Calu3 (cell line): Measurements from ENCODE around the gene VIPR2. TPM values are rescaled to one million over a fixed set of nuclear protein-coding genes. Genes with fewer than 3 reads are reported as not detected.
A peak's percentile ranks its signal among the peaks of the same experiment; 100 is the strongest.

ENCODE experiments used
- BruUV-seq: library from RNA; stranded (reverse); fragments of 400-500 nt; replicated peaks from 2 replicates; lab custom pipeline; 2021; lab: Mats Ljungman, UMichigan
- CTCF ChIA-PET: fragments of 300-600 bp; sonication (Branson Sonifier 250); formaldehyde crosslinking; loops from one replicate; lab custom pipeline; 2022; ENCODE audit warnings: antibody characterized with exemption; lab: Charles Lee
- DNase-seq: peaks from one replicate; pipeline ENCODE4 v3.0.0; 2022
- H3K27ac Mint-ChIP-seq: one replicate; pipeline ENCODE4 v1.8.0; 2022; ENCODE audit warnings: mixed read lengths; ENCODE audit not compliant: unreplicated experiment
- H3K27me3 Mint-ChIP-seq: one replicate; pipeline ENCODE4 v1.8.0; 2022; ENCODE audit warnings: mixed read lengths; ENCODE audit not compliant: unreplicated experiment
- H3K36me3 Mint-ChIP-seq: one replicate; pipeline ENCODE4 v1.8.0; 2022; ENCODE audit warnings: mild to moderate bottlenecking, moderate library complexity, mixed read lengths; ENCODE audit not compliant: insufficient read depth, unreplicated experiment
- H3K4me1 Mint-ChIP-seq: one replicate; pipeline ENCODE4 v1.8.0; 2022; ENCODE audit warnings: mild to moderate bottlenecking, low read depth, mixed read lengths; ENCODE audit not compliant: unreplicated experiment
- H3K4me3 Mint-ChIP-seq: one replicate; pipeline ENCODE4 v1.8.0; 2022; ENCODE audit warnings: mild to moderate bottlenecking, low read depth, moderate library complexity, mixed read lengths; ENCODE audit not compliant: unreplicated experiment
- H3K9me3 Mint-ChIP-seq: one replicate; pipeline ENCODE4 v1.8.0; 2022; ENCODE audit warnings: low read depth, mixed read lengths; ENCODE audit not compliant: unreplicated experiment
- intact Hi-C: fragments of 100-400 bp; cut with micrococcal nuclease; formaldehyde crosslinking; loops from one replicate; pipeline ENCODE4 v1.10.0; 2022; ENCODE audit not compliant: unreplicated experiment
- total RNA-seq: library from RNA; stranded (reverse); gene quantifications from 2 replicates; pipeline ENCODE4 v1.2.3, GENCODE V29; 2022
- TF ChIP-seq, protein P1 (sequence below): fragments of 200-600 bp; IDR thresholded peaks from one replicate; pipeline ENCODE4 v1.8.0; 2022; ENCODE audit warnings: antibody characterized with exemption; ENCODE audit not compliant: unreplicated experiment

Gene VIPR2
- total RNA-seq, 1 experiment from 2014 or later: not detected

DNA sequence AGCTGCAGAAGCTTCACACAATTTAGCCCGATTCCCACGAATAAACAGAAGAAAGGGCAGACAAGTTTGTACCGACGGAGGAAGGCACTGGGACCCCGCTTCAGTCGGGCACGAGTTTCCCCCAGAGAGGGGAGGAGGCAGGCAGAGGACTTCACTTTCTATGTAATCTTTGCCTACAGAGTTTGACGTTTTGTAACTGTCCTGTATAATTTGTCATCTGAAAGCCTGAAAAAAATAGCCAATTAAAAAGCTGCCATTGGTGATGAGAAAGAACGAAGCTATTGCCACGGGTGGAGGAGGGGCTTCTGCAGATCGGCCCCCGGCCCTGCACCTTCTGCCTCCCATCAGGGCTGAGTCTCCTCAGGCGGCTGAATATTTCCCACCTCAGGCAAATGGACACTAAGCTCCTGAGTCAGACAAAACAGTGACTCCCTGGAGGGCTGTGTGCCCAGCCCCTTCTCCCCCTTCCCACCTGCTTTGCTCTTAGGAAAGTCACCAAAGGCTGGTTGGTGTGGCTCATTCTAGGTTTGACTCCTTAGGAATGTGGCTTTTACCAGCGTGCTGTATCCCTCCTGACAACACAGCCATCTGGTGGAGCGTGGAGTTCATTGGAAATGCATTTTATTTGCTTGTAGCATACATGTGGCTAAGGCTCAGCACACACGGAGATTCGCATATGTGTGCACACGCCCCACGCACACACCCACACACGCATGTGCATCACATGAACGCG, 117.4 kb downstream of the VIPR2 start:
- peaks cover 9% of the 10 kb centered on the region for H3K36me3 Mint-ChIP-seq
- CTCF ChIA-PET: no interaction called here
- TF ChIP-seq, protein P1, sequence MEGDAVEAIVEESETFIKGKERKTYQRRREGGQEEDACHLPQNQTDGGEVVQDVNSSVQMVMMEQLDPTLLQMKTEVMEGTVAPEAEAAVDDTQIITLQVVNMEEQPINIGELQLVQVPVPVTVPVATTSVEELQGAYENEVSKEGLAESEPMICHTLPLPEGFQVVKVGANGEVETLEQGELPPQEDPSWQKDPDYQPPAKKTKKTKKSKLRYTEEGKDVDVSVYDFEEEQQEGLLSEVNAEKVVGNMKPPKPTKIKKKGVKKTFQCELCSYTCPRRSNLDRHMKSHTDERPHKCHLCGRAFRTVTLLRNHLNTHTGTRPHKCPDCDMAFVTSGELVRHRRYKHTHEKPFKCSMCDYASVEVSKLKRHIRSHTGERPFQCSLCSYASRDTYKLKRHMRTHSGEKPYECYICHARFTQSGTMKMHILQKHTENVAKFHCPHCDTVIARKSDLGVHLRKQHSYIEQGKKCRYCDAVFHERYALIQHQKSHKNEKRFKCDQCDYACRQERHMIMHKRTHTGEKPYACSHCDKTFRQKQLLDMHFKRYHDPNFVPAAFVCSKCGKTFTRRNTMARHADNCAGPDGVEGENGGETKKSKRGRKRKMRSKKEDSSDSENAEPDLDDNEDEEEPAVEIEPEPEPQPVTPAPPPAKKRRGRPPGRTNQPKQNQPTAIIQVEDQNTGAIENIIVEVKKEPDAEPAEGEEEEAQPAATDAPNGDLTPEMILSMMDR: no peak
- no peaks in the 10 kb centered on the region for H3K9me3 Mint-ChIP-seq
- no TSS peak for BruUV-seq
- H3K27me3 Mint-ChIP-seq: peaks cover 8% of the 10 kb centered on the region
- DNase-seq: no peak
- H3K27ac Mint-ChIP-seq: no peak overlapping the region
- H3K4me3 Mint-ChIP-seq: peak overlapping the region; percentile 24
- intact Hi-C loops: no loop called here
- H3K4me1 Mint-ChIP-seq: no peaks in the 10 kb centered on the region

DNA sequence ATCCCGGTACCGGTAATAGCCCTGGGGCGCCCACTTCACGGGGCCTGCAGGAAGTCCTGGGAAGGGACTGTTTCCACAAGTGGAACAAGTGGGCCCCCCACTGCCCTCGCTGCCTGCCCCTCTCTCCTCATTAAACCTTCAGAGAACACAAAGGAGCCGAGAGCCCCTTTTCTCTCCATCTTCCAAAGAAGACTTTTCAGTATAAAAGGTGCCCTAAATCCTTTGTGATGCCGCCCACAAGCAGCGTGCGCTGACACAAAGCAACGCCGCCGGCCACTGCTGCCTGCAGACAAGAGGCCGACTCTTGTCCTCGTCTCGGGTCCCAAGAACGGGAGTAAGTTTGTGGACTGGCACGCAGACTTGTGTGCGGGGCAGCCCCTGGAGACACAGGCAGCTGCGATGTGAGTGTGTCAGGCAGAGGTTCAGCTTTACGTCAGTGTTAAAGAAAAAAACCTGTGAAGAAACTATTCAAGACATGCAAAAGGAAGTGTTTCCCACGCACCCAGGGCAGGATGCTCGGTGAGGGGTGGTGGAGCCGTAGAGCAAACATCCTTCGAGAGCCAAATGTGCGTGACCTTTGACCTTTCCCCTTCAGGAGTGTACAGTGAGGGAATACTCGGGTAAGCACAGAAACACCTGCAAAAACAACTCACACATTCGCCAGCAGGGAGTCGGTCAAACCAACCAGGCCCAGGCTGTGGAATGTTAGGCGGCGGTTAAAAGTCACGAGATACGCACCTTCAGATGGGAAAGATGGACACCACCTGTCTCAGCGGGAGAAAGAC, 118.2 kb downstream of the VIPR2 start:
- no peak overlapping the region for H3K27ac Mint-ChIP-seq
- DNase-seq: no peak
- peaks cover 8% of the 10 kb centered on the region for H3K27me3 Mint-ChIP-seq
- no peak overlapping the region for H3K4me3 Mint-ChIP-seq
- no peaks in the 10 kb centered on the region for H3K4me1 Mint-ChIP-seq
- CTCF ChIA-PET: no interaction called here
- TF ChIP-seq, protein P1: no peak
- intact Hi-C loops: no loop called here
- no TSS peak for BruUV-seq
- peaks cover 9% of the 10 kb centered on the region for H3K36me3 Mint-ChIP-seq
- no peaks in the 10 kb centered on the region for H3K9me3 Mint-ChIP-seq

GRCh38 chr7:159025161-159025779, 119.4 kb downstream of the VIPR2 start:
- DNase-seq: no peak
- BruUV-seq: no TSS peak
- CTCF ChIA-PET: no interaction called here

GRCh38 chr7:159024280-159024951, 120.3 kb downstream of the VIPR2 start:
- BruUV-seq: no TSS peak
- H3K27me3 Mint-ChIP-seq: no peaks in the 10 kb centered on the region
- H3K36me3 Mint-ChIP-seq: no peaks in the 10 kb centered on the region
- no peak for DNase-seq
- peaks cover 2% of the 10 kb centered on the region for H3K9me3 Mint-ChIP-seq
- no peaks in the 10 kb centered on the region for H3K4me1 Mint-ChIP-seq
- no peak overlapping the region for H3K27ac Mint-ChIP-seq
- intact Hi-C loops: no loop called here
- no peak overlapping the region for H3K4me3 Mint-ChIP-seq
- TF ChIP-seq, protein P1: no peak
- CTCF ChIA-PET: no interaction called here

More at GRCh38 chr7:159025161-159025779, 119.4 kb downstream of the VIPR2 start:
- TF ChIP-seq, protein P1: no peak
- H3K27me3 Mint-ChIP-seq: no peaks in the 10 kb centered on the region
- peaks cover 2% of the 10 kb centered on the region for H3K9me3 Mint-ChIP-seq
- no peak overlapping the region for H3K27ac Mint-ChIP-seq
- peaks cover 2% of the 10 kb centered on the region for H3K36me3 Mint-ChIP-seq
- intact Hi-C loops: no loop called here
- H3K4me1 Mint-ChIP-seq: no peaks in the 10 kb centered on the region
- H3K4me3 Mint-ChIP-seq: no peak overlapping the region
